Hepatic stellate cell (primary cell): ENCODE results near the gene C21orf91.

ENCODE experiments used
- DNase-seq: peaks from one replicate; pipeline ENCODE4 v3.0.0; 2011; ENCODE audit warnings: low spot score

C21orf91 gene

DNA sequence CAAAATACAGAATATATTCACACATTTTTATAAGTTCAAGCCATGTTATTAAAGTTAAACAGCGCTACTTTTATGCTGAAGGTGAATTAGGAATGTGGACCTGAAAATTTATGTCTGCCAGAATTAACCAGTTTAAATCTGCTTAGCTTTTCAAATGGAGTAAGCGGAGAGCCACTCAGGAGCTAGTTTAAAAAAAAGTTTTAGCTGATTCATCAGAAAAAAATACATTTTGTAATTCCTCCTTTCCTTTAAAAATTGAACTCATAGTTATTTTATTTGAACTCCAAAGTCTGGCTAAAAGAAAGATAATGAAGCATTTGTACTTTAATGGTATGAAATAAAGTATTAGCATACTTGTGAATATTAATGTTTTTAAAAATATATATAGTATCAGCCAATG, 21.2 kb downstream of the C21orf91 start:
- no peak for DNase-seq

DNA sequence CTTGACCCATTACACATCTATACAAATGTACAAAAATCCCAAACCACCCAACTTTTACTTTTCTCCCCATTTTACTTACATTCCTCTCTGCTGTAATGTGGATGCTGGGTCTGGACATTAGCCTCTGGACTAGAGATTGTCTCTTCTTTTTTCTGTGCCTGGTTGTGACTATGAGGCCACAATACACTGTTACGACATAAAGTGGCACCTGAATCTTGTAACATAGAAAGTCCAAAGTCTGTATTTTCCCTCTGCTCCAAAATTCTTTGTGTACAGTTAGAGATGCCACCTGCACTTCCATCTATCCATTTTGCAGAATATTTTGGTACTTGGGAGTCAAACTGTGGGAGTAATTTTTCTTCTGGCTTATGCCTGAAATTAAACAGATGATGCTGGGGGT, 22.7 kb downstream of the C21orf91 start:
- DNase-seq = no peak

DNA sequence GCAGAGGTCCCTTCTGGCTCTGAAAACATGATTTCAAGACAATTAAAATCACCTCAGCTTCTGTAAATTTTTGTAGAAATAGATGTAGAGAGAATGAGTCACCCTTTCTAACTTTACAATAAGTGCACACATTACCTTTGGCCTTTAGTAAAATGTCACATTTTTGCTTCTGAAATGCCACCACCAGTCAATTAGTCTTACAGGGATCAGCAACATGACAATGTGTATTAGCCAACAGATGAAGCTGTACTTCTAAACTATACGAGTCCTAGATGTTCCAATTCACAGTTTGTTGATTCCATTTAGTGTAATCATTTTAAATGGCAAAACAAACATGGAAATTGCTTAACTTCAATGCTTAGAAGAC, 23.1 kb downstream of the C21orf91 start:
- no peak for DNase-seq

DNA sequence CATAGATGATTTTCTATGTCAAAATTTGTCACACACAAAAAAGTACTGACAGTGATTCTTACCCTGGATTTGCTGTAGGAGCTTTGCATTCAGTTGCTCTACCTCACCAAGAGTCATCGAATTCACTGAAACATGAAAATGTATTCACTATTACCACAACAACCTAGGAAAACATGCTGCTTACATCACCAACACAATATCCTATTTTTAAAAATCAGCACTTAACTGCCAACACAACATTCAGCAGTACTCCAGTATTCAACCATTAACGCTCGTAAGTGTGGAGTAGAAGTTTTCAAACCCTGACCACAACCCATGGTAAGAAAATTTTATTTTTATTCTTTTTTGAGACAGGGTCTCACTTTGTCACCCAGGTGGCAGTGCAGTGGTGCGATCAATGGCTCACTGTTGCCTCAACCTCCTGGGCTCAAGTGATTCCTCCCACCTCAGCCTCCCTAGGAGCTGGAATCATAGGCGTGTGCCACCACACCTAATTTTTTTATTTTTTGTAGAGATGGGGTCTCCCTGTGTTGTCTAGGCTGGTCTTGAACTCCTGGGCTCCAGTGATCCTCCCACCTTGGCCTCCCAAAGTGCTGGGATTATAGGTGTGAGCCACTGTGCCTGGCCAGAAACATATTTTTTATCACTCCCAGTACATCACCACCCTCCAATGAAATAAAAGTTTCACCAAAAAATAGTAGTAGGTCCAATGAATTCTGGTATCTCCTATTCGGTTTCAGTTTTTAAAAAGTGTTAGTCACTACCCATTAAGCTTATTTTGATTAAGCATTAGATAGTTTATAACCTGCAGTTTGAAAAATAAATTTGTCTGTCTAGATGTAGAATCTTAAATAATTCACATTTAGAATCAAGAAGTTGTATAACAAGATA, 23.8 kb downstream of the C21orf91 start:
- DNase-seq = no peak

DNA sequence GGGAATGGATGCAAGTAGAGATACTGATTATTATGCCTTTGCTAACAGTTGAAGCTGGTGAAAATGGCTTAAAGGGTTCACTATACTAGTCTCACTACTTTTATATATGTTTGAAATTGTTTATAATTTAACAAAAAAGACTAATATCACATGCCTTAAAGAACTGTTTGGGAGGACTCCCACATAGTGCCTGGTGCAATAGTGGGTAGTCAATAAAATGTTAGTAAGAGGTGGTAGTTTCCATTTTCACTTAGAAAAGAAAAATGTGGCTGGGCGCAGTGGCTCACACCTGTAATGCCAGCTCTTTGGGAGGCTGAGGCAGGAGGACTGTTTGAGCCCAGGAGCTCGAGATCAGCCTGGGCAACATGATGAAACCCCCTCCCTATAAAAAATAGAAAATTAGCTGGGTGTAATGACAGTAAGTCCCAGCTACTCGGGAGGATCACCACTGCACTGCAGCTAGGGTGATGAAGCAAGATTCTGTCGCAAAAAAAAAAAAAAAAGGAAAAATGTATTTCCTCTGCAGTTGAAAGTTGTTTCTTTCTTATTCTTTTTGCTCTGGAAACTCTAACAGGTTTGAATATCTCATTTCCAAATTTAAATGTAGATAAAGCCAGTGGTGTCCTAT, 24.5 kb downstream of the C21orf91 start:
- DNase-seq = no peak

DNA sequence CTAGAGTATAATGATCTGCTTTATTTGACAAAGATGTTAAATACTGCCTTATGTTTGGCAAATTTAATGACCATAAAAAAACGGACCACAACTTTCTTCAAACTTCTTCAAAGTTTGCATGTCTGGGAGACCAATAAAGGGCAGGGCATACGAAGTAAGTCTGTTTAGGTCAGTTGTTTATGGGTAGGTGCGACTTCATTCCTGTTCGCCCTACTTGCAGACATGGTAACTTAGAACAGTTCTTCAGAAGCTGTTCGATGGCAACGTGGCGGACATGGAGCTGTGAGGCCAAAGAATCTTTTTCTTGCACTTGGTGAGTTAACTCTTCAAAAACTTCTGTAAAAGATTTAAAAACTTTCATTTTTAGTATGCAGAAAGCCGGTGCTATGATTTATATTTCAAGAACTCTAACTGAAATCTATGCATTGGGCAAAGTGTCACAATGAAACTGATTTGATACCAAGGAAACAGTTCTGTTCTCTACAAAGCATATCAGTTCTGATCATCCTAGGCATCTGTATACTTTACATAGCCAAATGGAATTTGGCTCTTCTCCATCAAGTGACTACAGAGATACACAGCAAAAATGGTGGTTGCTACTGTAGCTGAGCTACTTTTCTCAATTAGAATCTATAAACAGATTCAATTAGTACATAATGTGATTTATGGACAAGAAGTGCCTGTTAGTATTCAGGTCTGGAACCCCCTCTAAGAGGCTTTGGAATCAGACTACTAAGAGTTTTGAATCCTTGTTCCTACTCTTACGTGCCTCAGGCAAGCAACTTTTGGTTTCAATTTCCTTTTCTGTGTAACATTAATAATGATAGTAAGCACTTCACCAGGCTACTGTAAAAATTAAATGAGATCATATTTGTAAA, 25.7 kb downstream of the C21orf91 start:
- no peak for DNase-seq

DNA sequence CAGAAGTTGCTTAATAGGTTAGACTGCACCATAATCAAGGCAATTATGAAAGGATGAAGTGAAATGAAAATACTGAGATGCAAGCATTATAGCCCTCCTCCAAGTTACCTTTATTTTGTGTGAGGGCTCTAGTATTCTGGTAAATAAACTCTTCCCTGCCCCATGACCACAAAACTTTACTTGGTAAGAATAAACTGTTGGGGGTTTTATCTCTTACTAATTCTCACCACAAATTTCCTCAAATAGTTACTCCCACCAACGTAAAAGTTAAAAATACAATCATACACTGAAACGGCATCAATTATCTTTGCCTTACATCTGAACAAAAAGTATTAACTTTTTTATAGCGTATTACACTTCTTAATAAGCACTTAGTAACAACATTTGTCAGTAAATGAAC, 29.5 kb downstream of the C21orf91 start:
- no peak for DNase-seq

DNA sequence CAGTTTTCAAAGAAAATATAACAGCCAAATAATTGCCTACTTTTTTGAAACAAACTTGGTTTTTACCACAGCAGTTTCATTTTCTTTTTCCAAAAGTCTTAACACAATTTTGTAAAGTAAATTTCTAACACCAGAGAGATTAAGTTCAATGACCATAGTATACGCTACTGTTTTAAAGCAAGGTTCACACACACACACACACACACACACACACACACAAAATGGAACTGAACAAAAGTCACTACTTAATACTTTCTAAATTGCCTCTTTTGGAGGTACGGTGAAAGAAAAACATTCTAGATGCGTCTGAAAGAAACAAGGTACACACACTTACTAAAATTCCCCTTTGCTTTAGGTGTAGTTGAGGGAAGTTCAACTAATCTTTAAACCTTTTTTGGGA, 30.1 kb downstream of the C21orf91 start:
- no peak for DNase-seq

DNA sequence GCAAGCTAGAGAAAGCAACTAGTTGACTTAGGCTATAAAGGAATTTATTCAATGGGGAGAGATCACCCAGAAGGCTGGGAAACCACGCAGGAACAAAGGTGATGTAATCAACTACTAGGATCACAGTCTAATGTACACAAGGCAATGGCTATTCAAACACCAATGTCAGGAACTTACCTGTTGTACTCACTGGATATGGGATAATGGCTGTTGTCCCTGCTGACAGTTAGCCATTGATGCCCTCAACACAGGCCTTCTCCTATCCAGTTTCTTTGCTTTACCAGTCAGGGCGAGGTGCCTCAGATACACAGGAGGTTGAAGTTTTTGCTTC, 32.3 kb downstream of the C21orf91 start:
- DNase-seq = no peak

DNA sequence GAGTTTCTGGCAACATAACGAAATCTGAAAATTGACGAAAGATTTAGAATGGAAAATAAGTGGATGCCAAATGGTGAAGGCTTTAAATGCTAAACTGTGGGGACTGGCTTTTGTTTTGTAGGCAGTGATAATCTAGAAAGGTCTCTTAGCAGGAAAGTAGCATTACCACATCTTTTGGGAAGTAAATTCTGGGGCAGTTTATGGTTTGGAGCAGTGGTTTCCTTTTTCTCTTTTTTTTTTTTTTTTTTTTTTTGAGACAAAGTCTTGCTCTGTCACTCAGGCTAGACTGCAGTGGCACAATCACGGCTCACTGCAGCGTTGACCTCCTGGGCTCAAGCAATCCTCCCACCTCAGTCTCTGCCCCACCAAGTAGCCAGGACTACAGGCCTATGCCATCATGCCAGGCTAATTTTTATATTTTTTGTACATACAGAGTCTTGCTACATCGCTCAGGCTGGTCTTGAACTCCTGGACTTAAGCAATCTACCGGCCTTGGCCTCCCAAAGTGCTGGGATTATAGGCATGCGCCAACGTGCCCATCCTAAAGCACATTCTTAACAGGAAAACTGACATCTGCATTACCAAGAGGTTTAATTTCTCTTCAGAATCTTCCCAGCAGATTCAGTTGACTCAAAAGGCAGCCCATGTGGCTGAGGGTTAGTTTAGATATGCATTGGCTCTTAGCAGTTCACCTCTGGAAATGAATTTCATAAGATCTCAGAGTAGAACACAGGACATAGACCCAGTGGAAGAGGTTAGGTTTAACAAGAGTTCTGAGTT, 32.9 kb downstream of the C21orf91 start:
- no peak for DNase-seq

DNA sequence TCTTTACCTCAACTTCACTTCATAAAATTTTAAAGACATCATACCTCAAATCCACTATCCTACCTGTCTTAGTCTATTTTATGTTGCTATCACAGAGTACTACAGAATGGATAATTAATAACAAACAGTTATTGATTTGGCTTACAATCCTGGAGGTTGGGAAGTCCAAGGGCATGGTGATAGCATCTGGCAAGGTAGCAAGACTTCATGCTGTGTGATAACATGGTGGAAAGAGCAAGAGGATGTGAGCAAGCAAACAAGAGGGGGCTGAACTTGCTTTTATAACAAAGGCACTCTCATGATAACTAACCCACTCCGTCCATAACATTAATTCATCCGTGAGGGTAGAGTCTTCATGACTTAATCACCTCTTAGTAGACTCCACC, 33.8 kb downstream of the C21orf91 start:
- DNase-seq = no peak

DNA sequence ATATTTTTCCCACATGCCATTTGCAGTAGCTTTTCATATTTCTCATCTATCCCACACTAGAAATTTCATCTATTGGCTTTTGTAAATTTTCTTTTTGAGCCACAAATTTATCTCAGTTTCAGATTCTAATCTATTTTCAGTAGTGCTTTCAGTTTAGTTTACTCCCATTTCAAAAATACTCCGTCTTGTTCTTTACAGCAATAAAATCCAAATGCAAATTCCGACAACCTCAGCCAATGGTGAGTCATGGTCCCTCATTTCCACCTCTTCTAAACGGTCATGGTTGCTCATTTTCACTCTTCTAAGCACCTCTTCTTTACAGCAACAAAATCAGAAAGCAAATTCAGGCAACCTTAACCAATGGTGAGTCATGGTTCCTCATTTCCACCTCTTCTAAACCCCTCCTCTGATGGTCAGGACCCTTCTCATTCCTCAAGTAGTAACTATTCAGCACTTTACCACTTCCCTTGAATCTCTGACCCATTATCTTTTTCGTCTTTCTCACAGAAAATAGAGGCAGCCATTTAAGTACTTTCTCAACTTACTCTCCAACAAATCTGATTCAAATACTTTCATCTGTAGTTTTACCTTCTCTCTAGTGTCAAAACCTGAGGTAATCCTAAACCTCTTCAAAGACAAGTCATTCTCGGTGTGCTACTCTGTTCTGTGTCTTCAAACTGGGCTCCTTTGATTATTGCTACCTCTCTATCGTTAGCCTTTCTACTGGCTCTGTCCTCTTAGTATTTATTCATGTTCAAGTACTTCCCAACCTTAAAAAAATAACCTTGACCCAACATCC, 34.4 kb downstream of the C21orf91 start:
- no peak for DNase-seq

DNA sequence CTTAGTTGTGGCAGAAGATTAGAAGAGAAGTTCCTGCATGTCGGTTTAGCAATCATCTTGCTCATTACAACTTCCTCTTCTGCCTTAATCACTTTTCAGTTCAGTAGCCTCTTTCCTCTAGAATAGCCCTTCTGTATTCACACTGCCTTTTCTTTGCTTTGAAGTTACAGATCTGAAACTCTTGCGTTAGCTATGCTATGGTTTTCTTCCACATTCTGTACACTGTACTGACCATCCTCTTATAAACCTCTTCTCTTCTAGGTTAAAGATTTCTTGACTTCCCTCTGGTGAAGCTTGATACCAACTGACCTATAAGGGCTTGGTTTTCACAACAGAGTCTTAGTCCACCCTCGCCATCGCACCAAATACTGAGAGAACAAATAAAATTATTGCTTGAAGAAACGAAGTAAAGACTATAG, 35.0 kb downstream of the C21orf91 start:
- no peak for DNase-seq

DNA sequence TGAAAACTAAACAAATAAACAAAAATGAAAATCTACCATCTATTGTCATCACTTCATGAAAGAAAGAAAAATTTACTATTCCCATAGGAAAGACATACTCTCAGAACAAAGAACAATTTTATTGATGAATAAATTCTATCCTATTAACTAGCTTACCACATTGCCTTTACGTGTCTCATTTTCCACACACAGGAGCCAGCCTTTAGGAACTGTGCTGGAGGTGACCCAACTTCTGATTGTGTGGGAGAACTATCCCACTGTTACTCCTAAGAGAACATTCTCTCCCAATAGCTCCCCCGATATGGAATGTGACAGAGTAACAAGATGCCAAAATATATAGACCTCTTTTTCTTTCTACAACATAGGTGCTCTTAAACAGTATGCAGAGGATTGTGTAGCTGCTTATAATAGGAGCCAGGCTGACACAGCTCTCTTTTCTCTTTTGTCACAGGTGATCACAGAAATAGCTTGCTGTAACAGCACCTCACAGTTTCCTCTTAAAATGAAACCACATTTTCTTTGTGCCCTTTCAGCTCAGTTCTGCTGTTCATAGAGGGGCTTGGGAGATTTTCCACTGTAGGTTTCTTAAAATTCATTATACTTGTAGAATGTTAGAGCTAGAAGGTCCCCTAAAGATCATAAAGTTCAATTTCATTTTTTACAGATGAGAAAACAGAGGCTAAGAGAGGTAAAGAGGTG, 35.5 kb downstream of the C21orf91 start:
- DNase-seq = no peak

DNA sequence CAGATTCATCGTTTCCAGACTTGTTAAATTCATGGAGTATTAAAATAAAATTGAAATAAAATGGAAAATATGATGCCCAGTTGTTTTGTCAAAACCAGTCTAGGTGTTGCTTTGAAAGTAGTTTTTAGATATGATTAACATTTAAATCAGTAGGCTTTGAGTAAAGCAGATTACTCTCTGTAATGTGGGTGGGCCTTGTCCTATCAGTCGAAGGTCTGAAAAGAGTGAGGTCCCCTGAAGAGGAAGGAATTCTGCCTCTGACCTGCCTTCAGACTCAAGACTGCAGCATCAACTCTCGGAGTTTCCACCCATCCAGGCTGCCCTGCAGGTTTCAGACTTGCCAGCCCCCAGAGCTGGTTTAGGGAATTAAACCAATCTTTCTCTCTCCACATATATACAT, 36.2 kb downstream of the C21orf91 start:
- DNase-seq = no peak

DNA sequence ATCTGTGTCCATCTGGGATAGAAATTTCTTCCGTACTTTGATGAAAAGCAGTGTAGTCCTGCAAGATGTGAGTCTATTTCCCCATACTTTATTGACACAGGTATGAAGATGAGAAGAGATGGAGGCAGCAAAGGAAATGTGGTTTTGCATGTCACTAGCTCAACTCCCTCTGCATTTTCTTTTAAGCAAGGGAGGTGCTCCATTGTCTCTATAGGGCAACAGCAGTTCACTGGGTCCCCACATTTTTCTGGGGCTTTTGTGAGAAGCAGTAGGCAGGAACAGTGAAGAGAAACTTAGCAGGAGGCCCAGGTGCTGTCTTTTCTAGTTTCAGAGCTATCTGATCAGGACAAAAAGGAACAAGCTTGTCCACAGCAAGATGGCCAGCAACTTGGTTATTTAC, 37.1 kb downstream of the C21orf91 start:
- DNase-seq = no peak

DNA sequence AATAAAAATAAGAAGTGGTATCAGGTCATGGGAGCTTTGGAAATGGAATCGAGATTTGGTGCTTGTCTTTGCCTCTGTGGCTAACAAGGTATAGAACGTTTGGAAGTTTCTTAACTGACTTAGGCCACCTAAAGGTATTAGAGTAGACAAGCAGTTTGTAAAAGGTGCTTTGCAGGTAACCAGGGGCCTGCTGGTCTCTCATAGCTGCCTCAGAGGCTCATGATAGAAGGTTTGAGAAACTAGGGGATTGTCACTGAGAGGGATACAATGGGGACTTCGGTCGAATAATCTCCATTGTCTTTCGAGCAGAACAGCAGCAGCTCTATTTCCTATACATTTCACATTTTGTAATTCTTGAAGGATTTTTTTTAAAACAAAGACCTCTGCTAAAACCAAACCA, 37.6 kb downstream of the C21orf91 start:
- DNase-seq = no peak

DNA sequence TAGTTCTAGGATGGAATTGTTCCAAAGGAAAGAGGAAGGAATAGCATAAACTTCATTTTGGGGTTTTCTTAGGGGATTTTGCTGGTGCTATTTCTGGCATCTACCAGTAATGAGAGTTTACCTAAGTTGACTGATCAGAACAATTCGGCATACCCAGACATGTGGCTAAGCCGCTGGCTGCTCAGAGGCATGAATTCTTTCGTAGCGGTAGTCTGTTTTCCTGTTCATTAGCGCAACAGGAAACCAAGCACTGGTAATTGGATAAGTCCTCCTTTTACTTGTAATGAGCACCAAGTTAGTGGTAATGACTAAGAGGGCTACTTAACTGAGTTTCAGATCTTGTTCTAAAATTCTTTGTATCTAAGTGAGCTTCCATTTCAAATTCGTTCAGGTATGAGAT, 38.6 kb downstream of the C21orf91 start:
- no peak for DNase-seq

DNA sequence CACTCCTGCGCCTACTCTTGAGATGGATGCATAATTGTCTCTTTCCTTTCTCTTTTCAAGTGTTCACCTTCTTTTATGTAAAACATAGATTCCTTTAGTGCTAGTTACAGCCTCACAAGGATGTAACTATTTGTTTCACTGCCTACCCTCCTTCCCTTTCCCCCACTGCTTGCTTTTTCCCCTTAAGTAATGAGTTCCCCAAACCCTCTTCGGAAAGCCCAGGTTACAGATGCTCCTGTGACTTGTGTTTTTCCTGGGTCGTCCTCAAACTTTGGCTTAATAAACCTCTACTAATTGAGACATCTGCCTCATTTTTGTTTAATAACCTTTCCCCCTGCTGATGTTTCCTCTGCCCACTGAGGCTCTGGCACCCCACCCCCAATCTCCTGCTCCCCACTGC, 39.2 kb downstream of the C21orf91 start:
- no peak for DNase-seq

DNA sequence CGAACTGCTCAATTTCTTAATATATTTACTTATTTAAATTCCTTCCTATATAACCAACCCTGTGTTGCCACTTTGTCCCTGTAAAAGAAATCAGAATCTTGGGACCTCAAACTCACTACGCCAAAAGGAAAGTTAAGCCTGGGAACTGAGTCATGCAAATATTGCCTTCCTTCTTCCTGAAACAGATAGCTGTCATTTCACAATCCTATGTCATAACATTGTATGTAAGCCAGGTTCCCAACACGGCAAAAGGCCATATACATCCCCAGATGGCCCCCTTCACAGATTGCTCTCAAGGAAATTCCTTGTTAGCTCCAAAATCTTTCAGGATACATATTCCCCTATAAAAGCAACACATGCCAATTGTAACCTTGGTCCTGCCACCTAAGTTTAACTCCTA, 39.7 kb downstream of the C21orf91 start:
- DNase-seq = no peak
